NCI-H774 (cell line): ENCODE results near the gene CLDN5.

Experiments used
- DNase-seq: peaks from one replicate; lab custom pipeline; 2025; lab: John Stamatoyannopoulos, UW

CLDN5 gene

GRCh38 chr22:19522190-19522880 is 1.9 kb downstream of the CLDN5 start:
- DNase-seq: peak; percentile 60

- no peak for DNase-seq
These were observed 3.5 kb downstream of the CLDN5 start for GRCh38 chr22:19520566-19521305.

- DNase-seq: no peak
These were observed 4.2 kb downstream of the CLDN5 start for GRCh38 chr22:19520007-19520406.

DNA sequence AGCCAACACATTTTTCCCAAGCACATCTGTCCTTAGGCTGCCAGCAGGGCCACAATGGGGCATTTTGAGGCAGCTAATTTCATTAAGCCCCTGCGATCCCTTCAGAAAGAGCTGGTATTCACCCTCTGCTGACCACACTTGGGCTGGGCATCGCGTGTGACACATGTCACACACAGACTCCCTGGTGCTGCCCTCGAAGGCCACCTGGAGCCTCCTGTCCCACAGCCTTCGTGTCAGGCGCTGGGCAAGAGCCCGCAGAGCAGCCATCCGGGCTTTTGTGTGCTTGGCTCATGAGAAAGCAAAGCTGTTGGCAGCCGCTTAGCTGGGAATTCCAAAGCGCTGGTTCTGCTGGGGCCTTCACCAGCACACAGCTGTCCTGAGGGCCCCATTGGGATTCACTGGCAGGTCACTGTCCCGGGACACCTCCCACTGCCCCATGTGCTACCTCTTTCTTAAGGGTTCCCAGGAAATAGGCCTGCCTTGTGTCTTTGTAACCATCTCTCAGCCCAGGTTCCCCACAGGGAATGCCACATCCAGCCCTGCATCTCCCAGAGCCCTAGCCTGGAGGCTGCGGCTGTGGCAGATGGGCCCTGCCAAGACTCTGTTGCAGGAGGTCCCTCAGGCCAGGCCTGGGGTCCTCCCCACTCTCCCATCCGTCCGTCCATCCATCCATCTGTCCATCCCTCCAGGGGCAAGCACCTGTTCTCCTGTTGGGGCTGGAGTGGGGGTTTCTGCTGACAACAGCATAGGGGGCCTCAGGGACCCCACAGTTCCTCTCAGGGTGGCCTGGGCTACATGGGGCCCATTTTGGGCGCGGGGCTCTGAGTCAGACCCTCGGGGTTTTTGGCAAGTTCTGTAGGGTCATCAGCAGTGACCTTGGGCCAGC is 4.9 kb downstream of the CLDN5 start:
- DNase-seq: no peak

DNA sequence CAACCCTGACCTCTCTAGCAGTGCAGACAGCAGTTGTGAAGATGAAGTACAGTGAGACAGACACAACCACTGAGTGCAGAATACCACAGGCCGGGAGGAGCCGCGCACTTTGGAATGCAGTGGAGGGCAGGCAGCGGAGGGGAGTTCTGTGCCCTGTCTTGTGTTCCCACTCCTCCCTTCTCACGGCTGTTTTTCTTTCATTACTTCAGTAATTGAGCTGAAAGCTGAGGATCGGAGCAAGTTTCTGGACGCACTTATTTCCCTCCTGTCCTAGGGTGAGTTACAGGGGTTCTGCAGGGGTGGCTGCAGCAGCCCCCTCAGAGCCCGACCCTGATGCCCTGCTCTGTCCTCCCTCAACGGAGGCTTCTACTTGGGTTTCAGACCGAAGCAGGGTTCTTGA is 5.6 kb downstream of the CLDN5 start:
- DNase-seq: no peak

DNA sequence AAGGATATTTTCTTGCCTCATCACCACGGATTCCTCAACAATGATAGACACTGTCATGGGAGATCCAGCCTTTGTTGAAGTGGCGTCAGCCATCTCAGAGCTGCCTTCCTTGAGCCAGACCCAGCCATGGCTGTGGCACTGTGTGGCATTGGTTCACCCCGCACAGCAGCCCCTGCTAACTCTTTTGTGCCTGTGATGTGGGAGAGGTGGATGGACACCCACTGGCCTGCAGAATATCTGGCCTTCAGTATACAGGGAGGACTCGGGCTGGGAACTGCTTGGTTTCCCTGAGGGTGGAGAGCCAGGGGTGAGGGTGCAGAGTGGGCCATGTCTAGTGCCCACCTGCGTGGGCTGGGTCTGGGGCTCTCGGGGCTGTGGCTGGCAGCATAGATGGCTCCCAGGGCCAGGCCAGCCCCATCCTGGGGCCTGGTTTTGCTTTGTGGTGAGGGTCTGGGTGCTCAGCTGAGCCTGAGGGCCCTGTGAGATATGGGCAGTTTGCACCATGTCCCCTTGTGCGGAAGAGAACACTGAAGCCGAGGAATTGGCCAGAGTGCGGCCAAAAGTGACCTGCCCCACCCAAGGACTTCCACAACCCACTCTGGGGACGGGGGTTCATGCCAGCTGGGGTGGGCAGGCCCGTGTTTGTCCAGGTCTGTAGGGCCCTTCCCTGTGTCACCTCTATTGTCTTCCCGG is 6.1 kb downstream of the CLDN5 start:
- DNase-seq: no peak

GRCh38 chr22:19517171-19517500 is 7.1 kb downstream of the CLDN5 start:
- DNase-seq: no peak

DNA sequence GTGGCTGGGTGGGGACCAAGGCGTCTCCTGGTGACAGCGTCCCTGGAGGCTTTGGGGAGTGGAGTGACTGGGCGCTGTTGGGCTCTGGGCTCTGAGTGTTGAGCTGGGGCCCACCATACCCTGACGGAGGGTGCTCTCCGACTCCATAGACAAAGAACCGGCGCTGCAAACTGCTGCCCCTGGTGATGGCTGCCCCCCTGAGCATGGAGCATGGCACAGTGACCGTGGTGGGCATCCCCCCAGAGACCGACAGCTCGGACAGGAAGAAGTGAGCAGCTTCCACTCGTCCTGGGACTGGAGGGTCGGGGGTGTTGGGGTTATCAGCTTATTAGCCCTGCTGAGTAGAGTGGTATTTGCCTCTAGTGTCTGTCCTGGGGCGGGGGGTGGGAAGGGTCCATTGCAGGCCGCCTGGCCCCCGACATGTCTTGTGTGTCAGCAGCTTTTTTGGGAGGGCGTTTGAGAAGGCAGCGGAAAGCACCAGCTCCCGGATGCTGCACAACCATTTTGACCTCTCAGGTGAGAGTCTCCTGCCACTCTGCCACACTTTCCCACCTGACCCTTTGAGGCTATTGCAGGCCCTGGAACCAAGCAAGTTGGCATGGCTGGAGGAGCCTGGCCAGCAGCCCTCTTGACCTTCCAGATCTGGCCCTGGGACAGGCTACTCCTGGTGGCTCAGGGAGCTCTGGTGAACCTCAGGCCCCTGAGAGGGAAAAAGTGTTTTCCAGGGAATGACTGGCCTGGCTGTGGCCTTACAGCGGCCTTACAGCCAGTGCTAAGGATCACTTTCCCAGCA is 7.6 kb downstream of the CLDN5 start:
- DNase-seq: no peak

DNA sequence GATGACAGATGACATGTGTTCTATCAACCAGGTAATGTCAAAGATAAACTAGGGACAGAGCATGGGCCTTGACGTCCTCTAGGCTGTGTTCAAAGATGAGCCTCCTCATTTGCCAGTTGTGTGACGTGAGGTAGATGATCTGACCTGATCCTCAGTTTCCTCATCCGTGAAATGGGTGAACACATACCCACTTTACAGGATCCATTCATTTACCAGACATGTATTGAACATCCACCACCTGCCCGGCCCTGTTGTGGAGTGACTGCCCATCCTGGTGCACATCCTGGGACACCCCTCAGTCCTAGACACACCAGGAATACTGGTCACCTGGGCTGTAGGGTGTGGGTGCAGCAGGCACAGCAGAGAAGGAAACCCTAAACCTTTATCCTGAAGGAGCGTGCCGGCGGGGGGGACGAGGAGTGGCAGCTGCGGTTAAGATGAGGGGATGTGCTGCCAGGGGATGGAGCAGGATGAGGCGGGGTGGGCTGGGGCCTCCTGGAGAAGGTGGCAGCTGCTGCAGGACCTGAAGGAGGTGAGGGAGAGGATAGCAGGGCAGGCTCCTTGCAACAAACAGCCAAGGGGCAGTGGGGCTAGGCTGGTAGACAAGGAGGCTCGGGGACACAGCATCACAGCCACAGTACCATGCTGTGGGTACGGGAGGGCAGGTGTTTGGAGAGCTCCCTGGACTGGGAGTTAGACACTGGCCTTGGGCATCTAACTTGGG is 8.4 kb downstream of the CLDN5 start:
- no peak for DNase-seq

- DNase-seq: peak; percentile 61
These were observed 9.2 kb downstream of the CLDN5 start for GRCh38 chr22:19514831-19515565.

DNA sequence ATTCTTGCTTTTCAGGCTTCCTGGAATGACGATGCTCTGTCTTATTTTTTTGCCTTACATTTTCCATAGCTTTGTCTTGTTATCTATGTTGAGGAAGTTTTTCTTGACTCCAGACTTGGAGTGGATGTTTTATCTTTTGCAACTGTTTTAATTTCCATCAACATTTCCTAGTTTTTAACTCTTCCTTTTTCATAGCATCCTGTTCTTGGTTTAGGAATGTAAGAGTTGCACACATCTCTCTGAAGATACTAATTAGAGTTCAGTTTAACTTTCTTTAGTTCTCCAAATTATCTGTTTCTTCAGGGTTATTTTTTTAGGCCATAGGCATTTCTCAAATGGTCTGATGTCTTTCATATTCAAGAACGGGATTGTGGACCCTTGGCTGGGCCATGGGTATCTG is 10.4 kb downstream of the CLDN5 start:
- DNase-seq: no peak

GRCh38 chr22:19510919-19511341 is 13.3 kb downstream of the CLDN5 start:
- no peak for DNase-seq

GRCh38 chr22:19509923-19510322 is 14.3 kb downstream of the CLDN5 start:
- no peak for DNase-seq

GRCh38 chr22:19509191-19509590 is 15.0 kb downstream of the CLDN5 start:
- no peak for DNase-seq

GRCh38 chr22:19508024-19508776 is 16.0 kb downstream of the CLDN5 start:
- no peak for DNase-seq

DNA sequence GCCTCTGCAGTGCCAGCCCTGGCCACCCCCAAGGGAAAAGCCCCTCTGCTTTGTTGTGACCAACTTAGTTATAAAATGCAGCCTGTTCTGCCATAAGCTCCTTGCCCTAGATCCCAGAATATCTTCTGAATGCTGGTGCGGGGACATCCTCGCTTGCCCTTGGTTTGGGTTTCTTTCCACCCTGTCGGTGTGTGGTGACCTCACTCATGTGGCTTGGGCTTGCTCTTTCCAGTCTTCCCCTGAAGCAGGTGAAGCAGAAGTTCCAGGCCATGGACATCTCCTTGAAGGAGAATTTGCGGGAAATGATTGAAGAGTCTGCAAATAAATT is 16.7 kb downstream of the CLDN5 start:
- DNase-seq: no peak

DNA sequence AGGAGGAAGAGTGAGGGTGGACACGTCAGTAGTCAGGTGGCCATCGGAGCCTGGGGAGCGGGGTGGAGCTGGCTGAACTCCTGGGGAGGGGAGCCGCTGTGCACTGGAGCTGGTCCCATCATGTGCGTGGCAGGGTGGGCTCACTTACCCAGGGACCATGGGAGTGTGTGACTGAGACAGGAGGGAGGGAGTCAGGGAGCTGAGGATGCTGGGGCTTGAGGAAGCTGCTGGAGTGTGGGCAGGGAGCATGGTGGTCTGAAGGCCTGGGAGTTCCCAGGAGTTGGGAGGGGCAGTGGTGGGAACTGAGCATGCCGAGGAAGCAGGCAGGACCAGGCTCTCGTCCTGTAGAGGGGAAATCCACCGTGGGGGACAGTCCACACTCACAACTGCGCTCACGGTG is 18.0 kb downstream of the CLDN5 start:
- DNase-seq: no peak

DNA sequence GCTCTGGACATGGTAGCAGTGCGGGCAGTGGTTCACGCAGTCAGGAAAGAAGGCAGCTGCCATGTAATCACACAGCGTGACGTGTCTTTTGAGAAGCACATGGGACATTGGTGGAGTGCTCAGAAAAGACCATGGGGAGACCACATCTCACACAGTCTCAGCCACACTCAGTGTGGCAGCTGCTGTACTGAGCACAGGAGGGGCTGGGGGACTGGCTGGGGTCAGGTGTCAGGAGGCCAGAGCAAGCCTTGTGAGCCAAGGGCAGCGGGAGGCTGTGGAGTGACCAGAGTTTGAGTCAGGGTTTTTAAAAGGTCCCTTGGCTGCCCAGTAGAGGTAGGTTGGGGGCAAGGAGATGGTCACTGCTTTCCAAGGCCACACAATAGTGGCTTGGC is 18.5 kb downstream of the CLDN5 start:
- no peak for DNase-seq
